A375 (cell line): ENCODE measurements around the gene RIC8A. TPM values are rescaled to one million over a fixed set of nuclear protein-coding genes. Genes with fewer than 3 reads are reported as not detected.

Source experiments
- total RNA-seq: library from RNA; depleted of rRNA; stranded (reverse); fragments of >200 nt; shearing (Covaris generic); gene quantifications from 2 replicates; pipeline ENCODE4 v1.2.3, GENCODE V29; 2014; rRNA removed

RIC8A gene
- total RNA-seq = 77.6 and 88.5 TPM in 2 replicates

DNA sequence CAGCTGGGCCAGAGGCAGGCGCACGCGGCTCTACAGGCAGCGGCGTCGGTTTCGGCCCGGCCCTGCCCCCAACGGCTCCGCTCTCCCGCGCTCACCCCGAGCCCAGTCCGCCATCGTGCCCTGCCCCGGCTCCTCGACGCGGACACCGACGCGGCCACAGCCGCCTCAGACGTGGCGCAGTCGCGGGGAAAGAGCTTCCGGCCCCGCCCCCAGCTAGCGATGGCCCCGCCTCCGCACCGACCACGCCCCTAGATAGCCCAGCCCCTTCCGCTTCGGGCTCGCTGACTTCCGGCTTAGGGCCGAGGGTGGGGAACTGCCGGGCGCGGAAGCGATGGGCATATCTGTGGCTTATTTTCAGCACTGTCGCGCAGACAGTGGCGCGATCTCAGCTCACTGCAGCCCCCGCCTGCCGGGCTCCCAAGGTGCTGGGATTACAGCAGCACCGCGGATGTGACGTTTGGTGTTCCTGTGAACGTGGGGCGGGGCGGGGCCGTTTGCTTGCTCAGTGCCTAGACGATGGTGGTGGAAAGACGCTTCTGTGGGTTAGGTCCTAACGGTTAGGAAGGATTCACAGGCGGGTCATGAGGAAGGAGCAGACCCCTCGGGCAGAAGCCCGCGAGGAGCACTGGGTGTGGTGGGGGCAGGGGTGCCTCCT lies at the start of gene RIC8A, which contains the start of gene BET1L:
Gene RIC8A (plus strand): TSS at position 501 of the 655 bp plus-strand sequence. CDS start 1,147 bp downstream, outside the sequence.
Gene BET1L (minus strand): TSS at position 192 of the 655 bp plus-strand sequence. CDS start 78 bp downstream, at position 114.

DNA sequence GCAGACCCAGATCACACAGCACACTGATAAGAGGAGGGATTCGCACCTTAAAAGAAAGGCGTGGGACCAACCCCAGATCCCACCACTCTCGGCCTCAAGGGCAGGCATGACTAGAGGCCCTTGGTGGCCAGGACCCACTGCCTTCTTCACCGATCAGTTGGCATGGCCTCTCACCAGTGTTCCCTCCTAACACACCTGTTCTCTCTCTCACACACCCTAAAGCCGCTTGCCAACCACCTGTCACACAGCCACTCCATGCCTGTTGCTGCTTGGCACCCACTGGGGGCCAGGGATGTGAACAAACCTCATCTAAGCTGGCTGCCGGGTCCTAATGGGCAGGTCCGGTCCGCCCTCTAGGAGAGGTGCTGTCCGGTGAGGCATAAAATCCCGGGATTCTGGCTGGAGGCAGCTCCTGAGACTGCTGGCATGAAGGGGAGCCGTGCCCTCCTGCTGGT lies 14.8 kb upstream of the RIC8A start, which contains the start of gene SCGB1C1:
Gene SCGB1C1 (plus strand): TSS at position 405 of the 455 bp plus-strand sequence. CDS start 22 bp downstream, at position 427.

DNA sequence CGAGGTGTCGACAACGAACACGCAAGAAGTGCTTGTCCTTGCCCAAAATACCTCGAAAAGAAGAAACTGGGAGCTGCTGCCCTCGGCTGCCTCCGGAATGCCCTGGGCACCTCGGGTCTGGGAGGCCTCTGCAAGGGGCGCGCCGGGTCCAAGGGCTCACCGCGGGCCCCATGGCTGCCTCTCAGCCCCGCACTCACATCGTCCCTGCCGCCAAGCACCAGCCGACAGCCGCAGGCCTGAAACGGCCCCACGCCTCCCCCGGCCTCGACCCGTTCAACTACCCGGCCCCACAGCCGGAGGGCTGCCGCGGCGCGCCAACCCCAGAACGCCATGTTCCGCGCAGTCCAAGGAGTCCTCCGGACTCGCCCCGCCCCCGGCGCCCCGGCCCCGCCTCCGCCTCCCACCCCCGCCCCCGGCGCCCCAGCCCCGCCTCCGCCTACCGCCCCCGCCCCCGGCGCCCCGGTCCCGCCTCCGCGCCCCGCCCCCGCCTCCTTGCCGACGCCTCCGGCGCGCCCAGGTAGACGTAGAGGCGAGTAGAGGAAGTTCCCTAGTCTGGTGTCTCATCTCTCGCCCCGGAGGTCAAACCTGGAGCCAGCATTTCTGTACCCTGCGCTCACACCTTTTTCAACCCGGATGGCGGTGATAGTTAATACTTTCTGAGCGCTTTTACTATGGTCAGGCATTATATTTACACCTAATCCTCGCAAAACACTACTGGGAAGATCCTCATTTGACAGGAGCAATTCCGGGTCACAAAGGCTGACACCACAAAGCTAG lies 28.7 kb downstream of the RIC8A start, which contains the start of gene SIRT3:
Gene SIRT3 (minus strand): TSS at position 346 of the 777 bp plus-strand sequence. CDS start 14 bp downstream, at position 332.

DNA sequence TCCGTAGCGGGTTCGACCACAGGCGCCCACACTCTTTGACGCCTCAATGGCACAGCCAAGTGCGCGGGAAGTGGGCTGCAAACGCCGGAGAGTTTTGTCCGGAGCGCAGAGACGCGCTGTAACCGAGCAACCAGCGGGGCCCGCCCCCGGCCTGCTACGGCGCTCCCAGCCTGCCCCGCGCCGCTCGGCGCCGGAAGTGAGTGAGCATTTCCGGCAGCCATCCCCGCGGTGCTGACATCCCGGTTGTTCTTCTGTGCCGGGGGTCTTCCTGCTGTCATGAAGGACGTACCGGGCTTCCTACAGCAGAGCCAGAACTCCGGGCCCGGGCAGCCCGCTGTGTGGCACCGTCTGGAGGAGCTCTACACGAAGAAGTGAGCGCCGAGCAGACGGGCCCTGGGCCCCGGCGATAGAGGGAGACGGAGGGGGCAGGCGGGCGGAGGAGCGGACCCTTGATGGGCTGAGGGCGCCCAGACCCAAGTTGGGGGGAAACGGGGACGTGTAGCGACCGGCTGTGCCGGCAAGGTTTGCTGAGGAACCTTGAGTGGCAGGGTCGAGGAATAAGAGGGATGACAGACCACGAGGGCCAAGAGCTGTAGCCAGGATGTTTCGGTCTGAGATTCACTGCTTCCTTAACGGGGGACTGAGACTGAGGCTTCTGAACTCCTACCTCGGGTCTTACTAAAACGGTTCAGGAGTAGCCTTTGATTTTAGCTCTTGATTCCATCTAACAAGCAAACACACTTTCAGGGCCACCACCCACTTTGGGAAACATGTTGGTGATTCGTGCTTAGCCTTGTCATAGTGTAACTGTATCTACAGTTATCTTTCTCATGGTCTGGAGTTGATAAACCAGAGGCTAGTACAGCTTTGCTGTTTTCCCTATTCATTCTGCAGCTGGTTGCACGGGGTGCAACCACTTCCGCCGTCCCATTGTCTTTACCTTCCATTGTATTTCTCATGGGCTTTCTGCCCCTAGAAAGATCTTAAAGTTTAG lies 29.6 kb downstream of the RIC8A start, which contains the start of gene PSMD13:
Gene PSMD13 (plus strand): TSS at position 203 of the 994 bp plus-strand sequence. CDS start 74 bp downstream, at position 277.

Other genes starting within 250 kb of the RIC8A start
- not detected in 2 replicates for gene SCGB1C1, start 14.6 kb upstream of the RIC8A start, total RNA-seq
- gene BET1L, start 309 bp upstream of the RIC8A start, total RNA-seq = 12.4 and 13.2 TPM in 2 replicates
- 10.6 and 10.7 TPM in 2 replicates for gene SIRT3, start 28.6 kb downstream of the RIC8A start, total RNA-seq
- 156 and 163 TPM in 2 replicates for gene PSMD13, start 29.3 kb downstream of the RIC8A start, total RNA-seq
- not detected in 2 replicates for gene NLRP6, start 70.7 kb downstream of the RIC8A start, total RNA-seq
- gene PGGHG, start 81.4 kb downstream of the RIC8A start, total RNA-seq = 15.1 and 16.4 TPM in 2 replicates
- gene IFITM5, start 91.8 kb downstream of the RIC8A start, total RNA-seq = not detected in 2 replicates
- gene IFITM2, start 100.1 kb downstream of the RIC8A start, total RNA-seq = 15.1 and 25.4 TPM in 2 replicates
- 3.9 and 4.5 TPM in 2 replicates for gene IFITM1, start 106.3 kb downstream of the RIC8A start, total RNA-seq
- gene IFITM3, start 113.2 kb downstream of the RIC8A start, total RNA-seq = 70.9 and 105 TPM in 2 replicates
- gene B4GALNT4, start 161.8 kb downstream of the RIC8A start, total RNA-seq = 42.6 and 50.4 TPM in 2 replicates
- gene PKP3, start 186.5 kb downstream of the RIC8A start, total RNA-seq = 31.2 and 33.4 TPM in 2 replicates
- gene SIGIRR, start 207.3 kb downstream of the RIC8A start, total RNA-seq = 50.6 and 74.5 TPM in 2 replicates
- 0.13 TPM in 1 of 2 replicates, not detected in the other for gene ANO9, start 234.3 kb downstream of the RIC8A start, total RNA-seq
- gene PTDSS2, start 242.6 kb downstream of the RIC8A start, total RNA-seq = 22.3 and 37.3 TPM in 2 replicates